ENCODE data around the gene CCNQ. TPM values are rescaled to one million over a fixed set of nuclear protein-coding genes. Genes with fewer than 3 reads are reported as not detected.

Gene CCNQ
- total RNA-seq, 1 experiment from 2014 or later, result 20.3 TPM

GRCh38 chrX:153561337-153561736, 37.6 kb downstream of the CCNQ start:
- Histone ChIP-seq H3K9me3 (ENCODE audit: control insufficient read depth in 1 of 2, insufficient read depth in 1 of 2, low read depth in 1 of 2, low read length in 2 of 2) (no peaks in the 10 kb centered on the region), H3K79me2 (ENCODE audit: insufficient read depth, low read length) (no peaks in the 10 kb centered on the region), H3K4me3 (replicated peaks in 1 of 2; ENCODE audit: low read depth in 1 of 2, low read length in 2 of 2) (no peak overlapping the region), H4K20me1 (ENCODE audit: insufficient read depth) (no peaks in the 10 kb centered on the region), H3K4me1 (ENCODE audit: control insufficient read depth in 1 of 2, insufficient read depth in 2 of 2, low read length in 2 of 2) (peaks cover 0 to 4% of the 10 kb centered on the region in 2 experiments; a peak in 1 of 4 replicates), H3K9me2 (ENCODE audit: insufficient read depth) (no peaks in the 10 kb centered on the region), H3K36me3 (ENCODE audit: control insufficient read depth in 1 of 2, insufficient read depth in 2 of 2, low read length in 2 of 2) (no peaks in the 10 kb centered on the region), H3K4me2 (ENCODE audit: low read length) (no peak overlapping the region), H2AFZ (ENCODE audit: low read depth, low read length, poor library complexity, severe bottlenecking) (no peak overlapping the region), H3K27ac (ENCODE audit: low read depth, low read length) (no peak overlapping the region), H3K9ac (ENCODE audit: low read length) (no peak overlapping the region), H3K27me3 (ENCODE audit: insufficient read depth, low read length) (no peaks in the 10 kb centered on the region)
- intact Hi-C loops (cut with micrococcal nuclease), result no loop called here
- no peak for ATAC-seq
- DNase-seq (ENCODE audit: low read depth, low spot score), result no peak
- BruUV-seq (replicated peaks), result no TSS peak
- TF ChIP-seq ELF1 (IDR thresholded peaks at IDR 0.05; ENCODE audit: borderline replicate concordance, low read depth) (no peak), EZH2phosphoT487 (IDR thresholded peaks at IDR 0.05; ENCODE audit: borderline replicate concordance) (no peak), ZBTB33 (IDR thresholded peaks at IDR 0.05; ENCODE audit: extremely low read depth, insufficient replicate concordance, low read length) (no peak), SRF (IDR thresholded peaks at IDR 0.05; ENCODE audit: low read depth) (no peak), TCF7L2 (IDR thresholded peaks at IDR 0.05; ENCODE audit: borderline replicate concordance, extremely low read depth, insufficient read depth, insufficient read length) (no peak), CEBPB (IDR thresholded peaks at IDR 0.05; ENCODE audit: low read depth) (no peak), REST (IDR thresholded peaks at IDR 0.05; ENCODE audit: low read depth) (no peak), SIN3A (IDR thresholded peaks at IDR 0.05; ENCODE audit: low read depth) (no peak), POLR2A (IDR thresholded peaks at IDR 0.05; ENCODE audit: borderline replicate concordance, extremely low read depth, insufficient read depth, insufficient read length) (no peak), ZFX (IDR thresholded peaks at IDR 0.05) (no peak), MAX (IDR thresholded peaks at IDR 0.05) (no peak), CBX3 (IDR thresholded peaks at IDR 0.05; ENCODE audit: low read depth) (no peak), YY1 (IDR thresholded peaks at IDR 0.05; ENCODE audit: extremely low read depth, insufficient replicate concordance, low read depth, low read length) (no peak)
- TF ChIP-seq, protein P1, sequence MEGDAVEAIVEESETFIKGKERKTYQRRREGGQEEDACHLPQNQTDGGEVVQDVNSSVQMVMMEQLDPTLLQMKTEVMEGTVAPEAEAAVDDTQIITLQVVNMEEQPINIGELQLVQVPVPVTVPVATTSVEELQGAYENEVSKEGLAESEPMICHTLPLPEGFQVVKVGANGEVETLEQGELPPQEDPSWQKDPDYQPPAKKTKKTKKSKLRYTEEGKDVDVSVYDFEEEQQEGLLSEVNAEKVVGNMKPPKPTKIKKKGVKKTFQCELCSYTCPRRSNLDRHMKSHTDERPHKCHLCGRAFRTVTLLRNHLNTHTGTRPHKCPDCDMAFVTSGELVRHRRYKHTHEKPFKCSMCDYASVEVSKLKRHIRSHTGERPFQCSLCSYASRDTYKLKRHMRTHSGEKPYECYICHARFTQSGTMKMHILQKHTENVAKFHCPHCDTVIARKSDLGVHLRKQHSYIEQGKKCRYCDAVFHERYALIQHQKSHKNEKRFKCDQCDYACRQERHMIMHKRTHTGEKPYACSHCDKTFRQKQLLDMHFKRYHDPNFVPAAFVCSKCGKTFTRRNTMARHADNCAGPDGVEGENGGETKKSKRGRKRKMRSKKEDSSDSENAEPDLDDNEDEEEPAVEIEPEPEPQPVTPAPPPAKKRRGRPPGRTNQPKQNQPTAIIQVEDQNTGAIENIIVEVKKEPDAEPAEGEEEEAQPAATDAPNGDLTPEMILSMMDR (IDR thresholded peaks at IDR 0.05 in 2 of 3, conservative IDR thresholded peaks at IDR 0.05 in 1 of 3; ENCODE audit: borderline replicate concordance in 1 of 3, insufficient read depth in 1 of 3, low read depth in 2 of 3, low read length in 2 of 3), result no peak
- CTCF ChIA-PET, result no interaction called here
- POLR2A ChIA-PET, result no interaction called here
- RAD21 ChIA-PET (ENCODE audit: low non-redundant PET in 1 of 2, low total read pairs in 2 of 2, uncharacterized antibody in 2 of 2, unreplicated experiment in 2 of 2), result no interaction called here
